Epithelial cell of proximal tubule (primary cell): ENCODE measurements around the gene MUSK. TPM values are rescaled to one million over a fixed set of nuclear protein-coding genes. Genes with fewer than 3 reads are reported as not detected.

Experiments
- DNase-seq: peaks from one replicate; pipeline ENCODE4 v3.0.0-alpha.2; 2011; ENCODE audit warnings: low read depth
- H3K4me3 ChIP-seq: 2 replicates; pipeline ENCODE4 v1.5.1; 2011; ENCODE audit warnings: low read depth, mild to moderate bottlenecking, low read length
- CTCF ChIP-seq: conservative IDR thresholded peaks from 2 replicates; pipeline ENCODE4 v1.5.1; 2012; ENCODE audit warnings: low read depth, mild to moderate bottlenecking, low read length
- total RNA-seq: library from RNA; depleted of rRNA; stranded (reverse); fragments of >200 nt; gene quantifications from 2 replicates; pipeline ENCODE4 v1.2.3, GENCODE V29; 2015

MUSK gene
- total RNA-seq, 1 donor from 2014 or later, result not detected

GRCh38 chr9:110744715-110745384, 76.3 kb downstream of the MUSK start:
- peak; percentile 98 for DNase-seq
- no peak overlapping the region for H3K4me3 ChIP-seq
- TF ChIP-seq CTCF, result no peak

DNA sequence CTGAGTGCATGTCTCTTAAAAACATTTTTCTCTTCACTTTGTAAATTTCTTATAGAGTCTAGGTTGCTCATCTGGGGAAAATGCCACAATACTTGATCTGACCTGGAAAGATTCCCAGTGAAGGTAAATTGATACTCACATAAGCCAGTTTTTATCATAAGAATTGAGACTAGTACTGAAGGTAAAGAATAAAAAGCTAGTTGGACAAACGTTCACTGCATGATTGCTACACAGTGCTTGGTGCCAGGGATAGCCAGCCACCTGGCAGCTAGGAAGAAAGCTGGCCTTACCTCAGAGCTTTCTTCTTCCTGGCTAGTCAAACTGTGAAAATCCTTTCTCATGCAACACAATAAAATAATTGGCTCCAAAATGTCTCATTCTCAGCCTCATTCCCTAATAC, 77.1 kb downstream of the MUSK start:
- TF ChIP-seq CTCF, result no peak
- DNase-seq, result no peak
- H3K4me3 ChIP-seq, result no peak overlapping the region

DNA sequence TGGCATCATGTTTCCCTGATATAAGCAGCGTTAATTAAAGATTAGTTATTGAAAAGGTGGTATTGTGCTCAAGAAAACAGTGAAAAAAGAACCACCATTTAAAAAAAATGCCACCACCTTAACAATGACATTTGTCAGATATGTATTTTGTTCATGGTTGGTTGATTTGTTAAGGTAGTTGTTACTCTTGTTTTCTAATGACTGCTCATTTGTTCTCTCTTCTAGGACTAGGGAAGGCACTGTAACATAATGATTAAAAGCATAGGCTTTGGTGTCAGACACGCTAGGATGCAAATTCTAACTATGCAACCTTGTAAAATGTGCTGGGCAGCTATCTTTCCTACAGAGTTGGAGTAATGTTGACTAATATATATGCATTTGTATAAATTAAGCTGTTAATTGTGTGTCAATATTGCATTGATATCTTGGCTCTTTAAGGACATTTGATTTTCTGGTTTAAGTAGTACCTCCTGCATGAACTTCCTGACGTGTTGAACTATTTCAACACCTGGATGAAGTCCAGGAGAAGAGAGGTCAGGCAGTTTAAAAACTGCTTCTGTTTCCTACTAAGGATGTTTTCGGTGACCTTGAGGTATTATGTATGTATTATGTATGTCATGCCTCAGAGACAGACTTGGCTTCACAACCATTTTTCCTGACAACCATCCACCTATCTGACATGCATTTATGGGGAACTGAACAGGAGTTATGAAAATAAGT, 77.8 kb downstream of the MUSK start:
- DNase-seq, result no peak
- no peak overlapping the region for H3K4me3 ChIP-seq
- TF ChIP-seq CTCF, result no peak

GRCh38 chr9:110748251-110748893, 79.8 kb downstream of the MUSK start:
- no peak for TF ChIP-seq CTCF
- no peak overlapping the region for H3K4me3 ChIP-seq
- DNase-seq, result no peak

DNA sequence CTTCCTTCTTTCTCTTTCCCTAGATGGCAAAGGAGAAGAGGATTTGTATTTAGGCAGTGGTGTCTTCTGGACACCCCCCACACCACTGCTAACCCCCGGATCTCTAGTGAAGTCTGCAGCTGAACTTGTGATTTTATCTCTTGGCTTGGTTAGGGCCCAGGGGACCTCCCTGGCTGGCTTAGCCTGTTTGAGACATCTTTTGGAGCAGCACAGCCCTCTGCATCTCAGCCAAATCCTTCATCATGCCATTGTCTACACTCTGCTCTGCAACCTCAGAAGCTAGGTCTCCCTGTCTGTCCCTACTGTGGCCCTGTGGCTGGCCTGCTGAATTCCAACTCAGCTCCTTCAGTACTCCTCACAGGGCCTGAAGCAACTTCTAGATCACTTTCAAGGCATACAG, 81.7 kb downstream of the MUSK start:
- no peak for DNase-seq
- no peak overlapping the region for H3K4me3 ChIP-seq
- no peak for TF ChIP-seq CTCF

DNA sequence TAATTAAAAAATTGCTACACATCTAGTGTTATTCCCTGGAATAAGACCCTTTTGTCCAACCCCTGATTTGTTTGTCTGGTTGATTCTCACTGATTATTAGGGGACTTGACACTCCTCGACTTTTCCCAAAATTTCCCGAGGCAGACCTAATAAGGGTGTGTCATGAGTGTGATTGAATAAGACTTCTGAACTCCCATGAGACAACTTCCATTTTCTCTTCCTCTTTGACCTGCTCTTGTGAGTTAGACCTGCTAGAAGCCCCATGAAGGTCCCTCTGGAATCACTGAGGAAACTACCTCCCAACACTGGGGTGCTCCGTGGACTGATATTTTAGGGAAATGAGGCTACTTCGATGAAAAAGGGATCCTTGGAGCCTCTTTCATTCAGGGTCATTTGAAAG, 83.4 kb downstream of the MUSK start:
- no peak overlapping the region for H3K4me3 ChIP-seq
- no peak for TF ChIP-seq CTCF
- no peak for DNase-seq
